ENCODE results near the gene LDLRAD4.

DNA sequence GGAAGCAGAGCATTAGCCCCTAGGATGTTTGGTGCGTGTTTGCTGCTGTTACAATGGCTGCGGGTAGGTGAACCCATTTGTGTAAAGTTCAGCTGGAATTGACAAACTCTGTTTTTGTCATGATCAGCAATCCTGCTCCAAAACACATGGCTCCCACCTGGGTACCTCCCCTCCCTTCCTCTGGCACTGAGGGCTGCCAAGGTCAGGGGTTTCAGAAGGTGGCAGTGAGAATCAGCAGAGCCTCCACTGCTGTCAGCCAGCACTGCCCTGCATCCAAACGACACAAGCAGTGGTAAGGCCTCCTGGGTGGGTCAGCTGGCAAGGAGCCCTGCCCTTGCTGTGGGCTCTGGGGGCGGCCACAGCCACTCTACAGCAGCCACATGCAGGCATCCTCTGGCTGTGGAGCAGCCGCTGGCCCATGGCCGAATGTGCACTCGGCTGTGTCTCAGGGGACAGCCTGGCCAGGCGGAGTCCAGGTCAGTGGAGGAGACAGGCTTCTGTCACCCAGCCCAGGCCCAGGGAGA lies 32.8 kb upstream of the LDLRAD4 start:
- no peak for TF ChIP-seq POLR2A (IDR thresholded peaks at IDR 0.05)
- TF ChIP-seq, protein P1, sequence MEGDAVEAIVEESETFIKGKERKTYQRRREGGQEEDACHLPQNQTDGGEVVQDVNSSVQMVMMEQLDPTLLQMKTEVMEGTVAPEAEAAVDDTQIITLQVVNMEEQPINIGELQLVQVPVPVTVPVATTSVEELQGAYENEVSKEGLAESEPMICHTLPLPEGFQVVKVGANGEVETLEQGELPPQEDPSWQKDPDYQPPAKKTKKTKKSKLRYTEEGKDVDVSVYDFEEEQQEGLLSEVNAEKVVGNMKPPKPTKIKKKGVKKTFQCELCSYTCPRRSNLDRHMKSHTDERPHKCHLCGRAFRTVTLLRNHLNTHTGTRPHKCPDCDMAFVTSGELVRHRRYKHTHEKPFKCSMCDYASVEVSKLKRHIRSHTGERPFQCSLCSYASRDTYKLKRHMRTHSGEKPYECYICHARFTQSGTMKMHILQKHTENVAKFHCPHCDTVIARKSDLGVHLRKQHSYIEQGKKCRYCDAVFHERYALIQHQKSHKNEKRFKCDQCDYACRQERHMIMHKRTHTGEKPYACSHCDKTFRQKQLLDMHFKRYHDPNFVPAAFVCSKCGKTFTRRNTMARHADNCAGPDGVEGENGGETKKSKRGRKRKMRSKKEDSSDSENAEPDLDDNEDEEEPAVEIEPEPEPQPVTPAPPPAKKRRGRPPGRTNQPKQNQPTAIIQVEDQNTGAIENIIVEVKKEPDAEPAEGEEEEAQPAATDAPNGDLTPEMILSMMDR (IDR thresholded peaks at IDR 0.05) = no peak

Data from tibial nerve (tissue), 3 donors.